HG03060 (cell line): ENCODE measurements around the gene PDIA5.
"Not testable (repeated sequence)": the region's sequence is repeated elsewhere in the genome, so short reads cannot be mapped to it uniquely, and the experiment has no call there.

ENCODE experiments used
- ATAC-seq: cut with Tn5 transposase; IDR thresholded peaks from one replicate; pipeline ENCODE4 v1.9.1; 2021; ENCODE audit warnings: low read depth, moderate number of reproducible peaks; ENCODE audit not compliant: unreplicated experiment

PDIA5 gene

DNA sequence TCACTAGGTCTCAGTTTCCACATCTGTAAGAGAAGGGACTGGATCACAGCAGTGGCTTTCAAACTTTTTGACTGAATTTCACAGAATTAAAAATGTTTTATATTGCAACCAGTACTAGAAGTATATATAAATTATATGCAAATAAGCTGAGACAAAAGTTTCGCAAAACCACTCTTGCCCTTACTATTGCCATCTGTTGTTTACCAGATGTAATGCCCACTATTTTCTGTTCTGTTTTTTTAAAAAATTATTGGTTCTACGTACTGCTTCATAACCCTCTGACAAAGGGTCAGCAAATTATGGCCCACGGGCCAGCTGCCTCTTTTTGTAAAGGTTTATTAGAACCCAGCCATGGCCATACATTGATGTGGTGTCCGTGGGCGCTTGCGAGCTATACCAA is 44.8 kb downstream of the PDIA5 start:
- no peak for ATAC-seq

DNA sequence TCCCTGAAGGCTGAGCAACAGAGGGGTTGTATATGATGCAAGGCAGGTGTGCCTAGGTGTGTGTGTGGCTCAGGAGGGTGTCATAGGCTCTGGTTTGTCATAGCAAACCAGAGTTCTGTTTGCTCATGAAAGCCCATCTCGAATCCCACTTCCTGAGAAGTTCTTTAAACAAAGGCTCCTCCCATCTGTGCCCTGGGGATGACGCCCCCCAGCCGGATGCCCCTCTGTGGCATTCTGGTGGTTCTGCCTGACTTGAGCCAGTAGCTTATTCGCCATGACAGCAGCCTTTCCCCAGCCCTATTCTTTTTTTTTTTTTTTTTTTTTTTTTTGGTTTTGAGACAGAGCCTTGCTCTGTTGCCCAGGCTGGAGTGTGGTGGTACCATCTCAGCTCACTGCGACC is 45.4 kb downstream of the PDIA5 start:
- ATAC-seq = no peak

DNA sequence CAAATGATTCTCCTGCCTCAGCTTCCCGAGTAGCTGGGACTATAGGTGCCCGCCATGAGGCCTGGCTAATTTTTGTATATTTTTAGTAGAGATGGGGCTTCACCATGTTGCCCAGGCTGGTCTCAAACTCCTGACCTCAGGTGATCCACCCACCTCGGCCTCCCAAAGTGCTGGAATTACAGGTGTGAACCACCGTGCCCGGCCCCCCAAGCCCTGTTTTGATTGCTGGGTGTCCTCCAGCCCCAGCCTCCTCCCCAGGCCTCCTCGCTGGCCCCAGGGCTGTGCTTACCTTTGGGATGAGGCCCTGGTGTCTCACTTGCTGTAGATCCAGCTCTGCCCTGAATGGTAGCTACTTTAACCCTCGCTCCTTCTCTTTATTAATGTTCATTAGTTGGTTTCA is 45.8 kb downstream of the PDIA5 start:
- ATAC-seq = not testable (repeated sequence)

DNA sequence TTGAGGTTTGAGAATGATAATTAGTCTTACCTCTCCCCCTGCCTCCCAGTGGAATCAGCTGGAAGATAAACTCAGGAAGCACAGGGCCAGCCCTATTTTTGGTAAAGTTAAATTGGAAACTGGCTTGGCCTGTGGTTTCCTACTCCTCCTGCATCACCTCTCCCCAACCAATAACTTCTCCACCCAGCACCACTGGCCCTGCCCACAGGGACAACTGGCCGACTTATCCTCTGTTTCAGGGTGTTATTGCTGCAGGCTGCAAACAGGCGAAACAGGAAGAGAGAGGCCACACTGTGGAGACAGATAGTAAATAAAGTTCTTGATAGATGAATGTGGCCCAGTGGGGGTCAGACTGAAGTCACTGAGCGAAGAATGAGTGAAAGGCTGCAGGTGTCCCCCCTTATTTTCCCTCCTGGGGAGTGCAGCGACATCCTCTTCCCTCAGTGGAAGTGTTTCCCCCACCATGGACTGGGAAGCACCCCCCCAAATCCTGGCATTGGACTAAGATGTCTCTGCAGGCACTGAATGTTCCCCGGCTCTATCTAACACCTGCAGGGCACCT is 47.1 kb downstream of the PDIA5 start:
- no peak for ATAC-seq

DNA sequence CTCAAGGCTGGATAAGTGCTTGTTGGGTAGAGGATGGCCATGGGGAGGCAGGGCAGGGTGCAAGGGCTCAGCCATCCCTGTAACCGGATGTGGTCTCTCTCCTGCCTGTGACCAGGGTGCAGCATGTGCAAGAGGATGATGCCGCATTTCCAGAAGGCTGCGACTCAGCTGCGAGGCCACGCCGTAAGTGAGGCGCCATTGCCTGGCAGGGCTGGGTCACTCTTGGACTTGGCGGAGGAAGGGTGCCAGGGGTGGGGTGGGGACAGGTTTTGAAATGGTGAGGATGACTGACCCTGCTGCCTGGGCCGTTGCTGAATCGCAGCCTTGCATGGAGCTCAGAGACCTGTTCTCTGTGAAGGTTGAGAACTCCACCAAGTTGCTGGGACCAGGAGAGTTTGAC is 49.3 kb downstream of the PDIA5 start:
- no peak for ATAC-seq

DNA sequence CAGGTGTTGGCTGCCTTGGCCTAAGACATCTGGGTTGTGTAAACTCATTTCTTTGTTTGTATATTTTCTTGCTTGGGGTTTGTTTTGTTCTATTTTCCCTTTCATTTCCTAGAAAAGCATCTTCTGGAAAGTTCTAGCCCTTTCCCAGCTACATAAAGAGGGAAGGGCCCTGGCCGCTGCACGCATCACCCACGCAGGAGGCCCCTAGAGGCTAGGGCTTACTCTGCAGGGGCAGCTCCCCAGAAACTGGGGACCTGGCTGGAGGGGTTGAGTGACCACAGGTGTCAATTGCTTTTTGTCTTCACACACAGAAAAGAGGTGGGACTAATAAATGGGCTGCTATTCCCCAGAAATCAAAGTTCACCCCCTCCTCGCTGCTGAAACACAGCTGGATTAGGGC is 52.6 kb downstream of the PDIA5 start:
- no peak for ATAC-seq

DNA sequence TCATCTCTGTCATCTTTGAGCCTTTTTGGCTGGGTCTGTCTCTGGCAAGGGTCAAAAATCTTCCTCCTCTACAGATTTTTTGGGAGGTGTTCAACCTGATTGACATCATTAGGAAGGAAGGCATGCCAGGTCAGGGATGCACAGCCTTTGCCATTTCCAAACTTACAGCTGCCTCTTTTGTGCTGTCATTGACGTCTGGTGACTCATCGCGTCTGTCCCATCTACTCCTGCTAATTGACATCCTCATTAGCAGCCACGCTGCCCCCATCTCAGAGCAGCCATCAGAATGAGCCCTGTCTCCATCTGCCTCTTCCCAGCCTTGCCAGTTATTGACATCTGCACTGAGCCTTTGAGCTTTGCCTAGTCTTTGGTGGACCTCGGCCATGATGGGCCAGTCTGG is 53.0 kb downstream of the PDIA5 start:
- ATAC-seq = no peak

DNA sequence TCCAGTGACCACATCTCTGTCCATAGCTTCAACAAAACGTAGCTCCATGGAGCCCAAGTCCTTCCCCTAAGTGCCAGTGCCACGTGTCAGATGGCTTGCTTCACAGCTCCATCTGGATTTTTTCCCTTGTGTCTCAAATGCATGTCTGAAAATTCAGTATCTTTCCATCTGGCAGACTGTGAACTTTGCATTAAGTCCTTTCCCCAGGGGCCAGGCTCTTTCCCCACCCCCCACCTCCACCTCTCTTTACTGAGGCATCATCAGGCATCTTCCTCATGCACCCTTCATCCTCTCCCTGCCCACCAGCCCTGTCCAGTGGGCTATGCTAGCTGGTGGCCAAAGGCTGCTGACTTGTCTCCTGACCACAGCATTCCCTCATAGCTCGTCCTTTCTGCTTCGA is 53.7 kb downstream of the PDIA5 start:
- ATAC-seq = no peak

DNA sequence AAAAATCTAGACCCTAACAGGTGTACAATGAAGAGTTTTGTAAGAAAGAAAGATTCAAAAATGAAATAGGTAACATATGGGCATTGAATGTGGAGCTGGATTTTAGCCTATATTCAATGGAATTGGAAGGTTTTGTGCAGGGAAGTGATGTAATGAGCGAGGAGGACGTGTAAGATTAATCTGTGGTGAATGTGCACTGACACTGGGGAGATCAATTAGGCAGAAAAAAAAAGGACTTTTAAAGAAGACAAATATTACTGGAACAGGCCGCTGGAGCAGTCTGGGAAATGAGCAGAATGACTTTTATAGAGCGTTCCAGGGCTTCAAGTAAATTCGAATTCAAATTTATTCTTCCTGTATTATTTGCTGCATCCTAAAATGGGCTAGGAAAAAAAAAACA is 55.2 kb downstream of the PDIA5 start:
- ATAC-seq = no peak

DNA sequence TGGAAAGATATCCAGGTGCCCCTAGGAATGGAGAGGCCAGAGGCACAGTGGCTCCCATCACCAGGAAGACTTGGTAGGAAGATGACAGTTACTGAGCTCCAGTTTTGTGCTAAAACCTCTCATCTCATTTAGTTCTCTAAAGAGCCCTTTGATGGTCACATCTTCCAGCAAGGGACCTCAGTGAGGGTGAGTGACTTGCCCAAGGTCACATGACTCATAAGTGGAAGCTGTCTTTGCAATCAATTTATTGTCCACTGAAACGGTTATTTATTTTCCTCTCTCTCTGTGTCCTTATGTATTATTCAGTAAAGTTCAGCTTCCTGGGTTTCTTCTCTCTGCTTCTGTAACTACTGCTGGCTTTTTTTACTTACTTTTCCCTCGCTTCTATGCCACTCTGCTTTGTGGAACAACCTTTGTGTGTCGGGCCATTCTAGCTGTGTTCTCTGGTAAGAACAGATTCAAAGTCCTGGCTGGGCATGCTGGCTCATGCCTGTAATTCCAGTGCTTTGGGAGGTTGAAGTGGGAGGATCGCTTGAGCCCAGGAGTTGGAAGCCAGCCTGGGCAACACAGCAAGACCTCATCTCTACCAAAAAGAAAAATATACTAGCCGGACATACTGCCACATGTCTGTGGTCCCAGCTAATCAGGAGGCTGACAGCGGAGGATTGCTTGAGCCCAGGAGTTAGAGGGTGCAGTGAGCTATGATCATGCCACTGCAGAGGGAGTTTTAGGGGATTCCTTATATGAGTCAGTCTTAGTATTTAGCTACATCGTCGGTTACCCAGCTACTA is 55.9 kb downstream of the PDIA5 start:
- ATAC-seq = no peak

DNA sequence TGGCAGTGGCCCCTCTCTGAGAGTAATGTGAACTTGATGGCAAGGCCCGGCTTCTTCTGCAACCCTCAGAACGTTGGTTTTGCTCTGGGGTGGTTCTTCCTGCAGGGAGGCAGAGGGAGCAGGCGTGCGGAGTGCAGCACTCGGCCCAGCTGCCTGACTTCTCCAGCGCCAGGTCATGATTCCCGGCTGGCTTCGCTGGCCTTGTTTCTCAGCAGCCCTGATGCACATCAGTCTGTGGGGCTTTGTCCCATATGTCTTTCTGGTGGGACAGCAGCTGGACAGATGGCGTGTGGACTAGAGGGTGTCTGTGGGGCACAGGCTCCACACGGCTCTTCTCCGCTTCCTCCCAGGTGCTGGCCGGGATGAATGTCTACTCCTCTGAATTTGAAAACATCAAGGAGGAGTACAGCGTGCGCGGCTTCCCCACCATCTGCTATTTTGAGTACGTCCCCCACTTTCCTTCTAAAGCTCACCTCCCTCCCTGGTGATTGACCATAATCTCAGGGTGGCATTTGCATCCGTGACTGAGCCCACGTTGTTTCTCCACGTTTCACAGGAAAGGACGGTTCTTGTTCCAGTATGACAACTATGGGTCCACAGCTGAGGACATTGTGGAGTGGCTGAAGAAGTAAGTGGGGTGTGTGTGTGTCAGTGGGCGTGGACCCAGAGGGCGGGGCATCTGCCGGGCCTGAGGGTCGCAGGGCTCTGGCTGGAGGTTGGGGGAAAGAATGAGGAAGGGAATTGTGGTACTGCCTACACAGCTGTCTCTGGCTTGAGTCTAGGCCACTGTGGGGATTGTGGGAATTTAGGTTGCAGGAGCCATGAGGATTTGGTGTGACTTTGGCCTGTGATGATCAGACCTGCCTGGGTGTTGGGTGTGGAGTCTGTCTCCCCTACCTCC is 57.1 kb downstream of the PDIA5 start:
- ATAC-seq = no peak

DNA sequence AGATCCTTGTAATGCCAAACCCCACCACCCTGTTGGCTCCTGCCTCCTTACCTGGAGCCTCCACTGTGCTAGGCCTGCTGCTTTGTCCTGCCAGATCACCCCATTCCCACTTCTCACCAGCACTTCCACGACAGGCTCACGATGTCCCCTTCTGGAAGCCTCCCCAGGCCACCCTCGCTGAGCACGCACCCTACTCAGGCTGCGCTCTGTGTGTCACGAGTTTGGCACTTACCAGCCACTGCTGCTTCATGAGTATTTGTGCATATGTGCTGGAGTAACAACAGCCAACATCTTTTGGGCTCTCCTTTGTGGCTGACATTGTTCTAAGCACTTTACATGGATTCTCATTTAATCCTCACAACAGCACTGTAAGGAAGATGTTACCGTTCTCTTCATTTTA is 58.1 kb downstream of the PDIA5 start:
- no peak for ATAC-seq

DNA sequence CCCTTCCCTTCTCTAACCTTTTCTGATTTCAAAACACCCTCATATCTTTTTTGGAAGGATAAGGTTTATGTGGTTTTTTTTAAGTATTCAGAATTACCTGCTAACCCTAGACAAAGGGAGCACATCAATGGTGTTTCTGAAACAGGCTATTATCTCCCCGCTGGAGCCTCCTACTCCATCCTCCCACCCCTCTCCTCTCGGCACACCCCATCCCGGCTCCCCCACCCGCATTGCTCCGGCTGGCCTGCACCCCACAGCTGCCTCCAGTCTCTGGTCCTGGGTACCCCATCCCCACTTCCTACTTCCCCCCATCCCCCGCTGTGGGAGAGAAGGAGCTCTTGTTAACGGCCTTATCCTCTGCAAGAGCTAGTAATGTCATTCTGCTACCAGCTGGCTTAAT is 59.2 kb downstream of the PDIA5 start:
- no peak for ATAC-seq

DNA sequence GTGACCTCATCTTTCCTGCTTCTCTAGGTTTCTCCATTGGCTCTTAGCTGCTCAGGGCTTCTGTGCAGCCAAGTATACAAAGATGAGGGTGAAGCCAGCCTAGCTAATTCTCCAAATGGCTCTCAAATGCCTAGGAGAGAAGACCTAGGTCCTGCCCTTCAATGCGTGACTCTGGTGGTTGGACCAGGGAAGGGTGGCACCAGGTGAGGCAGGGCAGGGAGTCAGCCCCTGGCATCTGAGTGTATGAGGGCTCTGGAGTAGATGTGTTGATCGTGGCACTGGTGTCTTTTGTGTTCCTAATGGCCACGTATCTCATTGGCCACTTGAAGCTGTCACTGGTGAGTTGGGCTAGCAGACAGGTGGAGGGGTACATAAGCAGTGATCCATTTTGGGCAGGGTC is 59.8 kb downstream of the PDIA5 start:
- ATAC-seq = no peak

DNA sequence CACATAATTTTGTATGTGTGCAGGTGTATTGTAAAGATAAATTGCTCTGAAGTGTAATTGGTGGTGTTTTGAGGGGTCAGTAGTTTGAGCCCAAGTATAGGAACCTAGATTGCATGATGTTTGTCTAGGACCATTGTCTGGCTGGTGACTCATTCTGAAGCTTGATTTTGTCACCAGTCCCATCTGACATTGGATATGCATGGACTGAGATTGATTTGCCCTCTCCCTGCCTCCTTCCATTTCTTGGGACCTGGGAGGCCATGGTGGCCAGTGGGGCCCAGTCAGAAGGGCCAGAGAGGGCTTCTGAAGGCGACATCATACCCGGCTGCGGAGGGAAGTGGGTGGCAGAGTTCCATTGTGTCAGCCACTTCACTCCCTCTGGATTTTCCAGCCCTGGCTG is 62.3 kb downstream of the PDIA5 start:
- ATAC-seq = no peak

DNA sequence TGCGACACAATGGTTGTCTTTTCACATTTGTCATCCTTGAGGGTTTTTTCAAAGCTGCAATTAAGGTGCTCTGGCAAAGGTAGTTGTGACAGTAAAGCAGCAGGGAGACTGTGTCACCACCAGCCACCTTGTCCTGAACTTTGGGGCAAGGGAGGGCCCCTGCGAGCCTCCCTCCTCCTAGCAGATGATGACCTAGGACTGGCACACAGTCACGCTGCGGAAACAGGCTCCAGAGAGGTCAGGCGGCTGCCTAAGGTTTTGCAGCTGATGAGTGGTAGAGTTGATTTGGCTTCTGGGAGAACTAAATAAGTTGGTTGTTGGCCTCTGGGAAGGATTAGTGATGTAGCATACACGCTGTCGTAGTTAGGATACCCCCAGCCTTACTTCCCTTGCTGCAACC is 62.7 kb downstream of the PDIA5 start:
- no peak for ATAC-seq

DNA sequence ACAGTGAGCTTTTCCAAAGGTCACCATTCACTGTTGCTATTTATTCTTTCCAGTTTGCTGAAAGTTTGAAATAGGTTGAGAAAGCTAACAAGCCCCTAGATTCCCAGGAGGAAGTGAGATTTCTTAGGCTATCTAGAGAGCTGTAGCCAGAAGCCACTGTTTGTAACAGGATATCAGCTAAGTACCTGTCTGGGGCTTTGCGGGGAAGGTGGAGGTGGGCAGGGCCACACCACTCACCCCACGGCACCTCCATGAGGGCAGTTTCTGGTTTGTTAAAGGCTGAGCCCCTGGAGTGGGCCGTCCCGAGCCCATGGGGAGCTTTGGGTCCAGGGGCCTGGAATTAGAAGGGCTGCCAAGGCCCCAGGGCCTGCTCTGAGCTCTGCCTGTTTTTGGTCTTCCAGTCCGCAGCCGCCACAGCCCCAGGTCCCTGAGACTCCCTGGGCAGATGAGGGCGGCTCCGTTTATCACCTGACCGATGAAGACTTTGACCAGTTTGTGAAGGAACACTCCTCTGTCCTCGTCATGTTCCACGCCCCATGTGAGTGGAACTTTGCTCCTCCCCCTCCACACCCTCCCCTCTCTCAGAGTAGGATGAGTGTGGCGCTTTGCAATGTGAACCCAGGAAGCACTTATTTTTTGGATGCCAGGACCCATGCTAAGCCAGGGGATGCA is 63.4 kb downstream of the PDIA5 start:
- no peak for ATAC-seq

DNA sequence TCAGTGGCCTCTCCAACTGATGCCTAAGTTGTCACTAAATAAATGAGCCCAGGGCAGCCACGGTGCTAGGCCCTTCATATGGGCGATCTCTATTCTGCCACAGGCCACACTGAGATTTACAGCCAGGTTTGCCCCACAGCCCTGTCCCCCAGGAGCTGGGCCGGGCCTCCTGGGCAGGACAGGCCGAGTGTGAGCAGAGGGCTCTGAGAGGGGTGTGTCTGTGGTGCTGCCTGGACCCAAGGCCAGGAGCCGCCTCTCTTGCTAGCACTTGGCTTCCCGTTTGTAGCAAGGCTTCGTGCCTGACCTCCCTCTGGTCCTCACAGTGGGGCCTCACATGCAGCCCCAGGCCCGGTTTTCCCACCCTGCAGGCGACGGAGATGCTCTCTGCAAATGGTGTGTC is 67.8 kb downstream of the PDIA5 start:
- ATAC-seq = no peak

DNA sequence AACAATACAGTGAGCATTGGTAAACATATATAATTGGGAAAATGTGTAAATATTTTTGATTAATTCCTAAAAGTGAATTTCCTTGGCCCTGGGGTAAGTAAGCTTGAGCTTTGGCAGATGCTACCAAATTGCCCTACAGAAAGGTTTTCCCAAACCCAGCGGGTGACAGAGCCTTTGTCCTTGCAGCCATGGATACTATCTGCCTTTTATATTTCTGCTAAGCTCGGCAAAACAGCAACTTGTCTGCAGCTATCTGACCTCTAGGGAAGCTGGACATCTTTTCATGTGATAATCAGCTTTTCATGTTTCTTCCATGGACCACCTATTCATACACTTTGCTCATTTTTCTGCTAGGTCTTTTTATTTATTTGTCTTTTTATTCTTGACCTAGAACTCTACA is 70.2 kb downstream of the PDIA5 start:
- no peak for ATAC-seq

DNA sequence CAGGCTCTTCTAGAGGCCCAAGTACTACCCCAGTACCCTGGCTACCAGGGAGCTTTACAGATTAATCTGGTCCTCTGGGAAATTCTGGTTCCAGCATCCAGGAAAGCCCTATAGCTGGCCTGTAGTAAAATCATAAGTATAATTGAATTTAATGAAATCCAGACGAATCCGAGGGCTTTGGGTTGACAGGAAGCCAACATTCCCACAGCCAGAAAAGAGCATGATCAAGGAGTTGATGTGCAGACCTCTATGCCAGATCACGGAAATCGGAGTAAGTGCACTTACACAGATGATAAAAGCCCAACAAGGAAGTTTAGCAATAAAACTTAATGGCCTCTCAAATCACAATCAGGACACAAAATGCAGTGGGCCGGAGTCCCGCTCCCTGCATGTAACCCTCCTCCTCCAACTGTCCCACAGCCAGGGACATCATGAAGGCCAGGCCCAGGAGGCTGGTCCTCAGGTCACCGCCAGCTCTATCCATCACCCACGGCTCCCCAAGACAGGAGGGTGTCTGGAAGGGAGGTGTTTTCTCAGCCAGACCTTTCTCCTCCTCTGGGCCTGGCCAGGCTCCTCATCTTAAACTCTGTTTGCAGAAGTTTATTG is 72.1 kb downstream of the PDIA5 start:
- ATAC-seq = no peak

DNA sequence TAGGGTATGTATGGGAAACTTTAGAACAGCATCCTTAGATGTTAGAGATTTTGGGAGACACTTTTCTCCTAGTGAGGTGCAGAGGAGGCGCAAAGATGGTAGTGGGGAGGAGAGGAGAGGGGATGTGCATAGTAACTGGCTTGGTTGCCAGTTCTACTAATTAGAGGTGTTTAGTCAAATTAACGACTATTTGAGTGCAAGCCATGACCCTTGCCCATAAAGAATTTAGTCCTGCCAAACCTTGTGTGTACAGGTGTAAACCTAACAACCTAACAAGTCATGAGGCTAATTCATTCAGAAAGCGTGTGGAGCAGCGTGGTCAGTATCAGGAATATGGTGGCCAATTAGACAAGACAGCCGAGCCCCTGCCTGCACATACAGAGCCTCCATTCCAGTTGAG is 72.7 kb downstream of the PDIA5 start:
- ATAC-seq = no peak
